Activated CD8-positive, alpha-beta memory T cell treated with anti-CD3 and anti-CD28 coated beads for 4 hours (primary cell): ENCODE results near the gene DDT.
"Not testable (repeated sequence)": the region's sequence is repeated elsewhere in the genome, so short reads cannot be mapped to it uniquely, and the experiment has no call there.

Source experiments
- DNase-seq, 2 donors: peaks; one replicate each; pipeline ENCODE4 v3.0.0-alpha.2; 2020; ENCODE audit warnings: low read depth in 2 of 2

Gene DDT

DNA sequence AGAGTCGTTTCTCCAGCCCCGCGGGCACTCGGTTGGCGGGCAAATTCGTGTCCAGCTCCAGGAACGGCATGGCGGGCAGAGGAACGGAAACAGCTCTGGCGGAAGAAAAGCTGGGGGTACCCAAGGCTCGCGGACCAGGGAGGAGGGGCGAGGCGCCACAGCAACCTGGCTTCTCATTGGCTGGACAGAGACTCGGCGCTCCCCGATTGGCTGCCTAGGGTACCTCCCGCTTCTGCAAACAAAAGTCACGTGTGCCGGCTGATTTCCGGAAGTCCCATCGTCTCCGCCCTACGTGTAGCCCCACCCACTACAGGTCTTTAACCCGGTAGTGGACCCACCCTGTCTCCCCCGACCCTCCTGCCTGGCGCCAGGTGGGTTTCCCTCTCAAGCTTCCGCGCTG is at the start of gene DDT:
DDT (minus strand) TSS at position 97 of the 400 bp plus-strand sequence; CDS start at position 70, 27 bp downstream.
- DNase-seq: not testable (repeated sequence)

DNA sequence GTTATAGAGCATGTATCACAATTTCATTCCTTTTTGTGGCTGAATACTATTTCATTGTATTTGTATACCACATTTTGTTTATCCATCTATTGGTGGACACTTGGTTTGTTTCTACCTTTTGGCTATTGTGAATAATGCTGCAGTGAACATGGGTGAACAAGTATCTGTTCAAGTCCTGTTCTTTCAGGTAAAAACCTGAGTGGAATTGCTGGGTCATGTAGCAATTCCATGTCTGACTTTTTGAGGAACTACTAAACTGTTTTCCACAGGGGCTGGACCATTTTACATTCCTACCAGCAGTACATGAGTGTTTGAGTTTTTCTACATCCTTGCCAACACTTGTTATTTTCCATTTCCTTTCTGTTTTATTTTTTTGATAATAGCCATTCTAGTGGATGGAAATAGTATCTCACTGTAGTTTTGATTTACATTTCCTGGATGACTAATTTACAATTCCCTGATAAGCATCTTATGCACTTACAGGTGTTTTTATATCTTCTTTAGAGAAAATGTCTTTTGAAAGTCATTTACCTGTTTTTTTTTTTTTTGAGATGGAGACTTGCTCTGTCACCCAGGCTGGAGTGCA is 49.1 kb upstream of the DDT start:
- no peak for DNase-seq

DNA sequence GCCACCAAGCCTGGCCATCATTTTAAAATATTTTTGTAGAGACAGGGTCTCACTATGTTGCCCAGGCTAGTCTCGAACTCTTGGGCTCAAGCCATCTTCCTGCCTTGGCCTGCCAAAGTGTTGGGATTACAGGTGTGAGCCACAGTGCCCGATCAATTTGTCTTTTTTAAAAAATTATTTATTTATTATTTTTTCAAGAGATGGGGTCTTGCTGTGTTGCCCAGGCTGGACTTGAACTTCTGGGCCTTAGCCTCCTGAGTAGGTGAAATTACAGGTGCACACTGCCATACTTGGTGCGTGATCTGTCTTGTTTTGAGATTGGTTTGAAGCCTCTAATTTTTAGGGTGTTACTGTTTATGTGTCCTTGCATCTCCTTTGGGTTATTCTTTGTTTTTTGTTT is 47.1 kb upstream of the DDT start:
- no peak for DNase-seq

DNA sequence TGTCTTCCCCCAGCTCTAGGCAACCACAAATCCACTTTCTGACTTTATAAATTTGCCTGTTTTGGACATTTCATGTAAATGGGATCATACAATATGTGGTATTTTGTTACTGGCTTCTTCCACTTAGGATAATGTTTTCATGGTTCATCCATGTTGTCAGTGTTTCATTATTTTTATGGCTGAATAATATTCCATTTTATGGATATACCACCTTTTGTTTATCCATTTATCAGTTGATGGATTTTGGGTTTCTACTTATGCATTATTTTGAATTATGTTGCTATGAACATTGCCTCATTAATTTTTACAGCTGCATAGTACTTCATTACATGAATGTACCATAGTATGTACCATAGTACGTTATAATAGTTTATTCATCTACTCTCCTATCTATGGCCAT is 41.9 kb upstream of the DDT start:
- no peak for DNase-seq

DNA sequence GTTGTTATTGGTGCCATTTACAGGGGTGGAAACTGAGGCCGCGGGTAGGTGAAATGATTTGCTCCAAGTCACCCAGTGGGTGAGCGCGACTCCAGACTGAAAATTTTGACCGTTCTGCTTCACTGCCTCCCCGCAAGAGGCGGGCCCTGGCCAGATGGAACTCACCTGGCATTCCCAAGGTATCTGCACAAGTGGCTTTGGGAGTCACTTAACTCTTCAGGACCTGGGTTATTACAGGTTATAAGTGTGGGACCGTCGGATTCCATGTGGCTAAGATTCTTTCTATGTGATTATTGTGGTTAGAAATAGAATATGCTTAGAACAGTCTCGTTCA is 37.5 kb upstream of the DDT start:
- DNase-seq: no peak

DNA sequence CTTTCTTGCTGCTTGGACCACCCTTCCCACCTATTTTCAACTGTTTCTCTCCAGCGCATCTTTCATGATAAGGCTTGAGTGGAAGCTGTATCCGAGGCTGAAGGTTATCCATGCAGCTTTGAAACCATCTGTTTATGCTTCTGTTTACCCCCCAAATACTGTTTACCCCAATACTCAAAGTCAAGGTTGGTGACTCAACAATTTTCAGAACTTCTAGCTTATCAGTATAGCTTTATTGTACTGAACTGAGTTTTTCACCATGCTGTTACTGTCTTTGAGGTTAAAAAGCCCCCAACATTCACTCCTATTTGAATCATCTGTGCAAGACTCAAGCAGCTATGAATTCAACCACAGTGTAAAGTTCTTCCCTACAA is 35.8 kb upstream of the DDT start:
- DNase-seq: no peak

DNA sequence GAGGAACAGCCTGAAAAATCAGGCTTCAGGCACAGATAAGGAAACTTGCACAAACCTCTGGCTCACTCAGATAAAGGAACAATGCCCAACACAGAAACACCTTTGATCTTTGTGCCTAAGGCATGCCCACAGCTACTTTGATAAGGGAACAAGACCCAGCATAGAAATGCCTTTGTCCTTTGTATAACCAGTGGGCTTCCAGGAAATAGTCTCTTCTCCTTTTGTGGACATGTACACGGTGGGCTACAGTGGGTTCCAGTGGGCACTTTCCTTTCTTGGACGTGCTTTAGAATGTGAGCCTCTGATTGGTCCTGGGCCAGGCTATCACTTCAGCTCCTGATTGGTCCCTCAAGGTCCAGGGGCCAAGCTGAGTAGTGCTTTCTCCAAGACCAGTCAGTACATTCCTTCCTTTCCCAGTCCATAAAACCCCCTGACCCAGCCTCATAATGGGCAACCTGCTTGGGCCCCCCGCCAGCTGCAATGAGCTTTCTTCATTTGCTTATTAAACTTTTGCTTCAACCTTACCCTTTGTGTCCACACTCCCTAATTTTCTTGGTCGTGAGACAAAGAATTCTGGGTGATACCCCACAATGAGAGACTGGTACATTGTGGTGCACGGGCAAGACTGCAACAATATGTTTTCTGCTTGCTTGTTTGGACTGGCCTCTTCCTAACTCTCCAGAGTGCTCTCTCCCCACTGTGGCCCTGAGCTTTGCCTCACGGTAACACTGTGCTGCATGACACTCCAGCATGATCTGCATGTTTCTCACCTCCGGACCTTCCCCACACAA is 35.2 kb upstream of the DDT start:
- DNase-seq: no peak

DNA sequence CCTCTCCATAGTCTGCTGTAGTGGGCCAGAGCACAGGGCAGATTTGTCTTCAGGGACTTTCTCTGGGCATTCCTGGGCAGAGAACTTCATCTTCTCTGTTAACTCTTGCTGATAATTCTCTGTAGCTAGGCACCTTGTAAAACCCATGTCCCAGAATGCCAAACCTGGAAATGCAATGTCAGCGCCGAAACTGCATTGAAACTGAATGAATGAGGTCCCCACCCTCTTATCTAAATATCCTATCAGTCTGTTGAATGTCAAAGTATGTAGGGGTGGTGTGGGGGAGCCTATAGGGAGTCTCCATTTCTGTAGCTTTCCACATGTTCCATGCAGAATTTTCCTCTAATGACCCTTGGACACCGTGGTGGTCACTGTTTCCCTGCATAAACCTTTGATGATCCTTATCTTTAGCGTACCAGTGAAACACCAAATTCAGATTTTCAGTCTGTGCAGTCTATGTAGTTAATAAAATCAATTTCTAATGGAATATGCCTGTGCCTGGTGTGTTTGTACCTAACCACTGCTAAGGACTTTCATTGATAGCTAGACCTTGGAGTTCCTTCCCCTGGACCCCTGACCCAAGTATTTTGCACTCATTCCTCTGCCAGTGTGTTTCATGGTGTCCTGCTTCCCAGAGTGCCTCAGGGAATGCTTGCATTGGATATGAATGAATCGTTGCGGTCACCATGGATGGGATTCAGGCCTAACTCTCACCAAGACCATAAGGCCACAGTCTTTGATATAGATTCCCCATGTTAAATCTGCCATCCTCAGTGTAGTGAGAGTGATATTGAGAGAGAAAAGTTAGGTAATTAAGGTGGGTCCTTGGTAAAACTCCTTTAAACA is 34.4 kb upstream of the DDT start:
- DNase-seq: no peak

DNA sequence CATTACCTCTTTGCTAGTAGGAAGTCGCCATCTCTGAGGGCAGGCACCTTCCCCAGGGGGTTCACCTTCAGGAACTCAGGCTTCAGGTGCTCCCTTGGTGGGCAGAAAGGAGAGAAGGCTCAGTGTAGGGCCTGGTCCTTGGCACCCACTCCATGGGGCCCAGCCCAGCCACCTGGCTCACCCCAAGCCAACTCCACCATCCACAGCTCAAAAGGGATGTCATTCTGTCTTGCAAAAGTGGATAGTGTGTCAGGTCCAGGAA is 33.7 kb upstream of the DDT start:
- DNase-seq: no peak

DNA sequence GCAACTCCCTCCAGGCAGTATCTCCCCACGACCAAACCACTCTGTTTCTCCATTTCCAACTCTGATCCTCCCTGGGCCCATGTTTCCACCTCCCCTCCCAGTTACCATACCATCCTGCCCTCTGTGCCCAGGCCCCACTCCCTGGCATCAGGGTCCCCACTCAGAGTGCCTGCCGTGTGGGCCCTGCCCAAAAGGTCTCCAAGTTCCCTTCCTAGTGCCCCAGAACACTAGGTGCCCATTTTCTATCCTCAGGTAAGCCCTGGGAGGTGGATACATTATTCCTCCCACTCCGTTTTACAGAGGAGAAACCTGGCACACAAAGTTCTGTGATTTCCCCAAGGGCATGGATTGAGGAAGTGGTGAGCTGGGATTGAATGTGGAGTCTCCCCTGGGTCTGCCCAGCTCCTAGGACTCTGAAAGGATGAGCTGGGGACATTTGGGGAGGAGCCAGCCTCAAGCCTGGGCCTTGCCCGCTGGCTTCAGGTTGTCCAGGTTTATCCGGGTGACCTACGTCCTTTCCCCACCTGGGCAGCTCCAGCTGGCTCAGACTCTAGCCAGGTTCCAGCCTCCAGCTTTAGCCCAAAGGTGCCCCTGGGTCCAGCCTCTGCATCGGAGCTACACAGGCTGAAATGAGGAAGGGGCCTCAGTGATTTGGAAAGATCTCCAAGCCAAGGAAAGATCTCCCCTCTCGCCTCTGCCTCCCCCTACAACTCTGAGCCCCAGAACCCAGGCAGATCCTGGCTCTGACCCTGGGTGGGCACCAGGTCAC is 33.2 kb upstream of the DDT start:
- no peak for DNase-seq

DNA sequence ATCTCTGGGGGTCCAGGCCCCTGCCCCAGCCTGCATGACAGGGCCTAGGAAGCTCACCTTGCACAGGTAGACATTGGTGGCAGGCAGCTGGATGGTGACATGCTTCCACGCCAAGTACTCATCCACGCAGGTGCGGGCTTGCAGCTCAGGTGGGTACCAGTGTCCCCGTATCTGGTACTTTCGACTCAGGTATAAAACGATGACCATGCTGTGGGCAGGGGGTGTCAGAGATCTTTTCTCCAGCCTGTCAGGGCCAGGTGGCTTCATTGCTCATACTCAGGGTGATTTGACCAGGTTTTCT is 32.6 kb upstream of the DDT start:
- DNase-seq: no peak

DNA sequence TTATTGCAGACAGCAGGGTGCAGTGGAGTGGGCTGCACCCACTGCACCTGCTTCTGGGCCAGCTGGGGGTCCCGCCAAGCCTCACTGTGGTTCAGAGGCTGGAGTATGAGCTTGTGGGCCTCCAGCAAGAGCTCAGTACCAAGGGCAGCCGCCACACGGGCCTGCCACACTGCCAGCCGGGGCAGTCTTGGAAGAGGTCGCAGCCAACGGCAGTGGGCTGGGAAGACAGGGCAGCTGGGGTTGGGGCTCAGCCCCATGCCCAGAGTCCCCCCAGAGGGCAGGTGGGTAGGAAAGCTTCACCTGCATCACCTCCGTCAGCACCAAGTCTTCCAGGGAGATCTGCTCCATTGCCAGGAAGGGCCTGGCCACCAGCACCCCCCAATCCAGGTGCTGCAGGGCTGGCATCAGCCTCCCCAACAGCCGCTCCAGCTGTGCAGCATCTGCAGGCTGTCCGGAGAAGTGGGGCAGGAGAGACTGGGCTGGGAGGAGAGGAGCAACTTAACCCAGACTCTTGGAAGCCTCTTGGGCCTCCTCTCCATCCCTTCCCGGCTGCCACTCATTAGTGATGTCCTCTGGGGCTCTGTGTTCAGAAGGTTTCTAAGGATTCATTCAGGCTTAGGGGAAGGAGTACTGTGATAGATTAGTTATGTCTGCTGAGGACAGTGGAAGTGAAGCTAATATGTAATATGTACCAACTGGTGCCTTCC is 32.1 kb upstream of the DDT start:
- DNase-seq: no peak

DNA sequence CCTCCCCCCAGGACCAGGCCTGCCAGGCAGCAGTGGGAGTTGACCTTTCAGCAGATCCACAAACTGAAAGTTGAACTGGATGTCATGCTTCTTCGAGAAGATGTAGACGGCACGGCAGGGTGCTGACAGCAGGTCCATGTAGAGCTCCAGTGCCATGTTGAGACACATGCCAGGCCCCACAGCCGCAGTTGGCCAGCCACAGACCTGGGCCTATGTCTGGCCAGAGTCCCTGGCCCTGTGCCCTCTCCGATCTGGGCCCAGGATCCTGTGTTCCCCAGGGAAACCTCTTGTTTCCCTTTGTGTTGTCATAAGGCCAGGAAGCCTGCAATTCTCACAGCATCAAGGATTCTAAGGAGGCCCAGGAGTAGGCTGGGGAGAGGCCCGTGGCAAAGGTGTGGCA is 31.0 kb upstream of the DDT start, which contains the start of gene GSTT4:
GSTT4 (minus strand) TSS at position 253 of the 400 bp plus-strand sequence; CDS start at position 156, 97 bp downstream.
- no peak for DNase-seq

DNA sequence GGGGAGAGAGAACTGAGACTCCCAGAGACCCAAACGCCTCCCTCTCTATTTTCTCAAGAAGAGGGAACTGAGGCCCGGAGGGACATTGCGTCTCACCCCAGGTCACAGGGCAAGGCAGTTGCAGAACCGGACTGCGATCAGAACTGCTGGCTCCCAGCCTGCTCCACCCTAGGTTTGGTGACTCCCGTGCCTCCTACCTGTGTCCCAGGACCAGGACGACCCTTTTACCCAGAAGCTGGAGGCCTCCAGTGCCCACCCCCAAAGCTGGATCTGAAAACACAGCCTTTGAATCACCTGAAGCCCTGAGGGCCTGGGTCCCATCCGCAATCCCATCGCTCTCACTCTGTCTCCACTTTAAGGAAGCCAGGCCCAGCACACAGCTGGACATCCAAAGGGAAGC is 29.6 kb upstream of the DDT start:
- DNase-seq: no peak

DNA sequence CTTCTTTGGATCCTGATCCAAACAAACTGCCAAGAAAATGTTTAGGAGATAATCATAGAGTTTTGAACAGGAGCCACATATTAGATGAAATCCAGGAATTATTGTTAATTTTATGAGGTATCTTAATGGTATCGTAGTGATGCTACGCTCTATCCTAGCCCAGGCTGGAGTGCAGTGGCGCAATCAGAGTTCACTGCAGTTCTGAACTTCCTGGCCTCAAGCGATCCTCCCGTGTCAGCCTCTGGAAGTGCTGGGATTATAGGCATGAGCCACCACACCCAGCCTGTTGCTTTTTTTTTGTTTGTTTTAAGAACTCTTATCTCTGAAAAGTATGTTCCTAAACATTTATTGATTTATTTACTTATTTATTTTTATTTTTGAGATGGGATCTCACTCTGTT is 28.6 kb upstream of the DDT start:
- DNase-seq: no peak

DNA sequence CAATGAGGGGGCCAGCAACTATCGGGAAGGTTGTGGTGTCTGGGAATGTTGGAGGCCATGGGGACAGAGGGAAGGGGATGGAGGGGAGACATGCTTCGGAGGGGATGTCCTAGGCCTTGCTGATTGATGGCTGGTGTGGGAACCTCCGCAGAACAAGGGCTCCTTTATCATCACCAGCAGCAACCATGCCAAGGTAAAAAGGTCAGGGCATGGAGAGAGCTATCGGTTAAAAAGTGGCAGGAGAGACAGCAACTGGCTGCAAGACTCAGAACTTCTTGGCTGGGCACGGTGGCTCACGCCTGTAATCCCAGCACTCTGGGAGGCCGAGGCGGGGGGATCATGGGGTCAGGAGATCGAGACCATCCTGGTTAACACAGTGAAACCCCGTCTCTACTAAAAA is 28.0 kb upstream of the DDT start:
- no peak for DNase-seq

DNA sequence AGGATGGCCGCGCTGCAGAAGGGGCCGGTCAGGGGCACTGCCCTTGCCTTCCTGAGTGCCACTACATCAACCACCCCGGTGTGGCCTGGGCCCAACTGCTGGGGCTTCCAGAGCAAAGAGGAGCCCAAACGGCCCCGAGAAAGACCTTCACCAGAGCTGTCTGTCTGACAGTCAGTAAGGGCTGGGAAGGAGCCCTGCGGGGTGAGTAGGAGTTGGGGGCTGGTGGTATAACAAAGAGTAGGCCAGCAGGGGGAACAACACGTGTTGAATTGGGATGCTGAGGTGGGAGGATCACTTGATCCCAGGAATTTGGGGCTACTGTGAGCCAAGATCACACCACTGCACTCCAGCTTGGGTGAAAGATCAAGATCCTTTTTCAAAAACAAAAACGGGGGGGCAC is 27.1 kb upstream of the DDT start:
- DNase-seq: no peak

DNA sequence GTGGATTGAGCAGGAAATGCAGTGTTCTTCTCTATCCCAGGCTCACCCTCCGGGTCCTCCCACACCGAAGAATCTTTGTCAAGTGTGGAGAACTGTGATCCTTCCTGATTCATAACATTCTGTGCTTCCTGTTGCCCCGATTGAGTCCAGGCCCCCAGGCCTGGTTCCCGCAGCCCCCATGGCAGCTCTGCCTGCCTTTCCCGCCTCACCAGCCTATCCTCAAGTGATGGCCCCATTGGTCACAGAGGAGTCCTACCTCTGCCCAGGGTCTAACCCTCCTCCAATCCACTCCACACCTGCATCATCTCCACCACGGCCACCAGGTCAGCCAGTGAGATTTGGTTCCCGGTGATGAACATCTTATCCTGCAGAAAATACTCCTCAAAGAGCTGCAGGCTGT is 25.5 kb upstream of the DDT start:
- not testable (repeated sequence) for DNase-seq

DNA sequence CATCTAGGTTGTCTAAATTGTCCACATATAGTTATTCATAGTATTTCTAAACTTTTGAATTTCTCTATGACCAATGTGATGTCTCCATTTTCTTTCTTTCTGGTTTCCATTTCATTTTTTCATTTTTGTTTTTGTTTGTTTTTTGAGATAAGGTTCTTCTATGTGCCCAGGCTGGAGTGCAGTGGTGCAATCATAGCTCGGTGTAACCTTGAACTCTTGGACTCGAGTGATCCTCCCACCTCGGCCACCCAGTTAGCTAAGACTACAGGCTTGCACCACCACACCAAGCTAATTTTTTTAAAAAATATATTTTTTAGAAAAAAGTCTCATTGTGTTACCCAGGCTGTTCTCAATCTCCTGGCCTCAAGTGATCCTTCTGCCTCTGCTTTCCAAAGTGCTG is 22.9 kb upstream of the DDT start:
- DNase-seq: no peak

DNA sequence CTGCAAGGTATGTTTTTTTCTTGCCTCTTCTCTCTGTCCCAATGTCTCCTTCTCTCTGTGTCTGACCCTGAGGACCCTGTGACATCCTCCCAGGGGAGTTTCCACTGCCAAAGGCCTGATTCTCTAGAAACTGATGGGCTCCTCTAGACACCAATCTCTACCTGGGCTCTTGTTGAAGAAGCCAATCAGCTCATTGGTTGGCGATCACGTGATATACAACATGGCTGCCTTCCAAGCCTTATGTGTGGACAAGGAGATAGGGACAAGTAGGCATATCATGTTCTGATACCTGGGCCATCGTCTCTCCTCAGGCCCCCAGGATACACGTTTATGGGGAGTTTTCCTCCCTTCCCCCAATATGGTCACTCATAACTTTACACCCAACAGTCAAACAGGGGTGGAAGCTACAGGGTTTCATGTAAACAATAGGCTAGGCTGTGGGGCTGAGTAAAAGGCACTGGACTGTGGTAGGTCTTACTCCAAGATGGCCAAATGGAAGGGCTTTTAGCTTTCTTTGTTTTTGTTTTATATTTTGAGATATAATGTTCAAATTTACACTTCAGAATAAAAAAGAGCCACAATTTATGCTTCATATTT is 19.4 kb upstream of the DDT start:
- DNase-seq: not testable (repeated sequence)

DNA sequence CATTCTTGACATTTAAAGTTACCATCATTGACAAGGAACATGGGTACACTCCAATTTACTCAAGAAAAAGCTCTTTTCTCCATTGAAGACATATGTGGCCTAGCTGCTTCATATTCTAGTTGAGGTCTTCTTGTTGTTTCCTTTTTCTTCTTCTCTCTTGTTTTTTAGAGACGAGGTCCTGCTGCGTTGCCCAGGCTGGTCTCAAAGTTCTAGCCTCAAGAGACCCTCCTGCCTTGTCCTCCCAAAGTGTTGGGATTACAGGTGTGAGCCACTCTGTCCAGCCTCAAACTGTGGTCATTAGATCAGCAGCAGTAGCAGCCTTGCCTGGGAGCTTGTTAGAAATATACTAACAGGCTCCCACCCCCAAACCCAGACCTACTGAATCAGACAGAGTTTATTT is 18.8 kb upstream of the DDT start:
- DNase-seq: not testable (repeated sequence)
